ENCODE measurements around the gene PRDM16. TPM values are rescaled to one million over a fixed set of nuclear protein-coding genes. Genes with fewer than 3 reads are reported as not detected.

The PRDM16 gene
- total RNA-seq, 4 donors from 2014 or later = 0.08 to 0.19 (median 0.12) TPM

GRCh38 chr1:3049905-3050304 is 19.1 kb upstream of the PRDM16 start:
- intact Hi-C loops (cut with DNase I) = no loop called here
- TF ChIP-seq POLR2A (IDR thresholded peaks at IDR 0.05) (no peak), CTCF (IDR thresholded peaks at IDR 0.05) (no peak)
- DNase-seq = no peak
- Histone ChIP-seq H3K36me3 (no peaks in the 10 kb centered on the region), H3K9me3 (peaks cover 0 to 5% (median 0%) of the 10 kb centered on the region in 3 donors), H3K4me1 (no peaks in the 10 kb centered on the region), H3K27ac (no peak overlapping the region), H3K27me3 (peaks cover 0 to 67% (median 0%) of the 10 kb centered on the region in 4 donors), H3K4me3 (no peak overlapping the region)
- WGBS, 2 donors = 40 to 77% methylated on average over 1 to 2 of the region's 2 CpGs

GRCh38 chr1:3050603-3051002 is 18.4 kb upstream of the PRDM16 start:
- H3K4me3 ChIP-seq = no peak overlapping the region
- H3K4me1 ChIP-seq = no peaks in the 10 kb centered on the region
- H3K36me3 ChIP-seq = no peaks in the 10 kb centered on the region
- peaks cover 0 to 65% (median 0%) of the 10 kb centered on the region in 4 donors for H3K27me3 ChIP-seq
- H3K9me3 ChIP-seq = peaks cover 0 to under 1% (median 0%) of the 10 kb centered on the region in 3 donors
- no peak for TF ChIP-seq POLR2A (IDR thresholded peaks at IDR 0.05)
- TF ChIP-seq CTCF (IDR thresholded peaks at IDR 0.05) = no peak
- intact Hi-C loops (cut with DNase I) = no loop called here
- H3K27ac ChIP-seq = no peak overlapping the region
- no peak for DNase-seq

GRCh38 chr1:3051270-3052268 is 17.4 kb upstream of the PRDM16 start:
- DNase-seq = no peak
- Histone ChIP-seq H3K36me3 (no peaks in the 10 kb centered on the region), H3K27me3 (peaks cover 0 to 66% (median 0%) of the 10 kb centered on the region in 4 donors), H3K4me3 (no peak overlapping the region), H3K27ac (no peak overlapping the region), H3K9me3 (no peaks in the 10 kb centered on the region), H3K4me1 (no peaks in the 10 kb centered on the region)
- 78 to 86% methylated on average over 3 of the region's 3 CpGs for WGBS, 2 donors
- TF ChIP-seq POLR2A (IDR thresholded peaks at IDR 0.05) (no peak), CTCF (IDR thresholded peaks at IDR 0.05) (no peak)
- intact Hi-C loops (cut with DNase I) = no loop called here

GRCh38 chr1:3052501-3052900 is 16.5 kb upstream of the PRDM16 start:
- Histone ChIP-seq H3K36me3 (no peaks in the 10 kb centered on the region), H3K4me3 (no peak overlapping the region), H3K27ac (no peak overlapping the region), H3K4me1 (no peaks in the 10 kb centered on the region), H3K27me3 (peaks cover 0 to 70% (median 0%) of the 10 kb centered on the region in 4 donors), H3K9me3 (no peaks in the 10 kb centered on the region)
- DNase-seq = no peak
- intact Hi-C loops (cut with DNase I) = no loop called here
- WGBS, 2 donors = 88% methylated on average over 1 of the region's 5 CpGs; no CpG with 5 or more reads in 1 of the 2 donors
- TF ChIP-seq POLR2A (IDR thresholded peaks at IDR 0.05) = no peak
- TF ChIP-seq CTCF (IDR thresholded peaks at IDR 0.05) = no peak

GRCh38 chr1:3053366-3053980 is 15.5 kb upstream of the PRDM16 start:
- Histone ChIP-seq H3K4me3 (no peak overlapping the region), H3K4me1 (no peaks in the 10 kb centered on the region), H3K9me3 (no peaks in the 10 kb centered on the region), H3K27me3 (peaks cover 0 to 80% (median 0%) of the 10 kb centered on the region in 4 donors), H3K36me3 (no peaks in the 10 kb centered on the region), H3K27ac (no peak overlapping the region)
- DNase-seq = no peak
- 70 to 81% methylated on average over 8 to 9 of the region's 9 CpGs for WGBS, 2 donors
- intact Hi-C loops (cut with DNase I) = no loop called here
- TF ChIP-seq POLR2A (IDR thresholded peaks at IDR 0.05) (no peak), CTCF (IDR thresholded peaks at IDR 0.05) (no peak)
